ENCODE measurements around the gene STON2.

GRCh38 chr14:81416194-81416952, 16.2 kb upstream of the STON2 start:
- TF ChIP-seq CTCF (conservative IDR thresholded peaks at IDR 0.05; ENCODE audit: low read depth, low read length): no peak
- no peak for TF ChIP-seq EZH2phosphoT487 (IDR thresholded peaks at IDR 0.05; ENCODE audit: borderline replicate concordance, low read length)
- TF ChIP-seq EZH2 (IDR thresholded peaks at IDR 0.05; ENCODE audit: low read length, unreplicated experiment): no peak
